ENCODE measurements around the gene HS1BP3. TPM values are rescaled to one million over a fixed set of nuclear protein-coding genes. Genes with fewer than 3 reads are reported as not detected.

Gene HS1BP3
- total and polyA plus RNA-seq, 2 donors (not counting 3 experiments of a cell fraction or from before 2014, with no cell fraction given) = 27.4 to 33.1 TPM

- no peaks in the 10 kb centered on the region for H3K9me3 ChIP-seq (replicated peaks; ENCODE audit: control insufficient read depth, insufficient read depth, low read length)
- TSS peak; percentile 75 for BruUV-seq (replicated peaks)
- peak overlapping the region; percentile 64 for H3K27ac ChIP-seq (ENCODE audit: insufficient read depth, low read depth, low read length)
- H3K4me3 ChIP-seq (replicated peaks in 1 of 3; ENCODE audit: insufficient read depth in 1 of 3, low read depth in 1 of 3, low read length in 3 of 3) = peak overlapping the region; percentile 50 to 95 (median 75)
- peaks cover 10% of the 10 kb centered on the region for H3K4me1 ChIP-seq (ENCODE audit: control insufficient read depth, extremely low read depth, insufficient read depth, low read length)
- H3K9me1 ChIP-seq (replicated peaks; ENCODE audit: control insufficient read depth, extremely low read depth, insufficient read depth, low read length) = no peaks in the 10 kb centered on the region
- ChIA-PET CTCF (interaction anchor here (1.0 to 3.5 kb wide), 18 partner anchors 8 to 359 kb away, joined by 3 to 22 read pairs (median 5); partner anchors contain the start of genes GDF7 and RHOB), POLR2A (interaction anchor here (0.7 to 3.3 kb wide), 3 partner anchors 172 to 272 kb away, joined by 3 to 12 read pairs (median 3); partner anchors contain the start of genes LDAH and RHOB)
- peak overlapping the region; percentile 57 for H2AFZ ChIP-seq (ENCODE audit: low read depth, low read length)
- intact Hi-C loops (cut with micrococcal nuclease) (no loop called here), dilution Hi-C loops (cut with MboI; ENCODE audit: extremely low pct_ligation_motif_present, low sequenced_read_pairs) (no loop called here)
- peak overlapping the region; percentile 66 for H3K4me2 ChIP-seq (ENCODE audit: insufficient read depth, low read length)
- H3K27me3 ChIP-seq (ENCODE audit: control insufficient read depth in 2 of 2, insufficient read depth in 2 of 2, low read length in 2 of 2) = peaks cover 6 to 8% of the 10 kb centered on the region in 2 experiments
- TF ChIP-seq GATA2 (IDR thresholded peaks at IDR 0.05; ENCODE audit: insufficient read depth, insufficient read length, low read depth, low read length) (no peak), JUN (IDR thresholded peaks at IDR 0.05; ENCODE audit: borderline replicate concordance, insufficient read depth, insufficient read length, low read depth) (no peak), MAX (IDR thresholded peaks at IDR 0.05; ENCODE audit: insufficient read depth, insufficient read length) (no peak), POLR2AphosphoS5 (IDR thresholded peaks at IDR 0.05; ENCODE audit: insufficient read depth, low read depth, low read length) (no peak), EZH2 (IDR thresholded peaks at IDR 0.05; ENCODE audit: borderline replicate concordance, low read depth, low read length, severe bottlenecking) (no peak), POLR2A (IDR thresholded peaks at IDR 0.05; ENCODE audit: low read depth, low read length) (no peak), MYC (IDR thresholded peaks at IDR 0.05; ENCODE audit: low read depth, low read length) (no peak), CTCF (IDR thresholded peaks at IDR 0.05; ENCODE audit: extremely low read depth in 1 of 2, insufficient read depth in 1 of 2, low read depth in 1 of 2, low read length in 2 of 2) (no peak), FOS (IDR thresholded peaks at IDR 0.05; ENCODE audit: borderline replicate concordance, insufficient read depth, low read length) (no peak)
- FAIRE-seq = peak; percentile 33
- peak; percentile 22 for DNase-seq (ENCODE audit: low read depth, low spot score)
- peaks cover 0 to 4% of the 10 kb centered on the region in 2 experiments for H3K36me3 ChIP-seq (ENCODE audit: control insufficient read depth in 2 of 2, extremely low read depth in 1 of 2, insufficient read depth in 2 of 2, low read length in 2 of 2)
- no peaks in the 10 kb centered on the region for H4K20me1 ChIP-seq (replicated peaks; ENCODE audit: control insufficient read depth, extremely low read depth, insufficient read depth, low read length)
- peak overlapping the region; percentile 80 for H3K9ac ChIP-seq (replicated peaks; ENCODE audit: extremely low read depth, insufficient read depth, low read length)
- H3K79me2 ChIP-seq (ENCODE audit: control insufficient read depth, insufficient read depth, low read length) = no peaks in the 10 kb centered on the region
Observed at GRCh38 chr2:20650393-20650876, 463 bp downstream of the HS1BP3 start.
